HG03095 (cell line): ENCODE measurements around the gene DPEP1.
"Not testable (repeated sequence)": the region's sequence is repeated elsewhere in the genome, so short reads cannot be mapped to it uniquely, and the experiment has no call there.

Experiments used
- ATAC-seq: cut with Tn5 transposase; IDR thresholded peaks from one replicate; pipeline ENCODE4 v1.9.1; 2021; ENCODE audit warnings: moderate library complexity; ENCODE audit not compliant: unreplicated experiment

DPEP1 gene

GRCh38 chr16:89577055-89577759 is 36.2 kb upstream of the DPEP1 start:
- ATAC-seq, result no peak

- ATAC-seq, result no peak
Observed at GRCh38 chr16:89579351-89579750, 34.1 kb upstream of the DPEP1 start.

- no peak for ATAC-seq
Observed at GRCh38 chr16:89581045-89581695, 32.3 kb upstream of the DPEP1 start.

GRCh38 chr16:89581861-89582563 is 31.4 kb upstream of the DPEP1 start:
- no peak for ATAC-seq

GRCh38 chr16:89582614-89583196 is 30.7 kb upstream of the DPEP1 start:
- ATAC-seq, result no peak

GRCh38 chr16:89583197-89583894 is 30.1 kb upstream of the DPEP1 start:
- ATAC-seq, result no peak

GRCh38 chr16:89583895-89584644 is 29.4 kb upstream of the DPEP1 start:
- no peak for ATAC-seq

- ATAC-seq, result no peak
Observed at GRCh38 chr16:89584768-89585549, 28.5 kb upstream of the DPEP1 start.

GRCh38 chr16:89586218-89586617 is 27.2 kb upstream of the DPEP1 start:
- no peak for ATAC-seq

GRCh38 chr16:89586853-89587252 is 26.6 kb upstream of the DPEP1 start:
- no peak for ATAC-seq

GRCh38 chr16:89587676-89588075 is 25.8 kb upstream of the DPEP1 start:
- not testable (repeated sequence) for ATAC-seq

GRCh38 chr16:89588413-89589109 is 24.9 kb upstream of the DPEP1 start:
- ATAC-seq, result no peak

- ATAC-seq, result no peak
Observed at GRCh38 chr16:89589241-89589926, 24.1 kb upstream of the DPEP1 start.

GRCh38 chr16:89593841-89594240 is 19.6 kb upstream of the DPEP1 start:
- no peak for ATAC-seq

GRCh38 chr16:89595330-89596060 is 17.9 kb upstream of the DPEP1 start:
- ATAC-seq, result no peak

- ATAC-seq, result no peak
Observed at GRCh38 chr16:89596061-89596689, 17.3 kb upstream of the DPEP1 start.

GRCh38 chr16:89596957-89597649 is 16.3 kb upstream of the DPEP1 start:
- no peak for ATAC-seq
